GM10248 (cell line): ENCODE data around the gene PPP2R2C.
A peak's percentile ranks its signal among the peaks of the same experiment; 100 is the strongest.

Source experiments
- CTCF ChIA-PET: fragments of 300-600 bp; sonication (Branson Sonifier 250); formaldehyde crosslinking; extraction: SDS; loops from one replicate; lab custom pipeline; 2021; ENCODE audit warnings: antibody characterized with exemption; lab: Yijun Ruan, JAX
- POLR2A ChIA-PET: fragments of 350-650 bp; sonication (Branson Sonifier 250); formaldehyde crosslinking; extraction: SDS; loops from one replicate; lab custom pipeline; 2020; ENCODE audit warnings: antibody characterized with exemption; lab: Yijun Ruan, JAX
- DNase-seq: peaks from one replicate; pipeline ENCODE4 v3.0.0; 2012; ENCODE audit errors: extremely low spot score
- CTCF ChIP-seq: IDR thresholded peaks from 2 replicates; pipeline ENCODE4 v1.5.1; 2012; ENCODE audit warnings: mild to moderate bottlenecking, low read depth; ENCODE audit errors: extremely low read depth, missing control alignments, control extremely low read depth

The PPP2R2C gene

DNA sequence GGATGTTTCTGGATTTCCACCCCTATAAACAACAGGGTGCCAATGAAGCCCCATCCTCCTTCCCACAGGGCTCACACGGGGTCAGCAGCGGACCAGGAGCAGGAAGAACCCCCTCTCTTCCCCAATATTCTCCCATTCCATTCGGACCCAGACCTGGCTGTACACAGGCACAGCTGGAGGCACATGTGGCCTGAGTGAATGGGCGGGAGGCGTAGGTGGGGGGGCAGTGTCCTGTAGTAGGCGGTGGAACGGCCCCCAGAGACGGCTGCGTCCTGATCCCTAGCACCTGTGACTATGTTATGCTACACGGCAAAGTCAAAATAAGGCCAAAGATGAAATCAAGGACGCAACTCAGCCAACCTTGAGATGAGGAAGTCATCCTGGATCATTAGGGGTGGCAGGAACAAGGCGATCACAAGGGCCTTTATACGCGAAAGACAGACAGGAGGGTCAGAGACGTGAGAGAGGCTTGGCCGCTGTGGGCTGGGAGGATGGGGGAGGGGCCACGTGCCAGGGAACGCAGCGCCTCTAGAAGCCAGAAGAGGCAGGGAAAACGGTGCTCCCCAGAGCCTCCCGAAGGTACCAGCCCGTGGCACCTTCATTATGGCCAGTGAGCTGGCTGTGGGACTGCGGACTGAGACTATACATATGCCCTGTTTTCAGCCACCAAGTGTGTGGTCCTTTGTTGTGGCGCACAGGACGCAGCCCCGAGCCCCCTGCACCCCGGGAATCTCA is 127.2 kb downstream of the PPP2R2C start:
- no peak for TF ChIP-seq CTCF
- DNase-seq: no peak
- ChIA-PET CTCF (interaction anchor here (3.9 to 4.0 kb wide), 2 partner anchors 13 to 18 kb away, joined by 12 to 19 read pairs; no protein-coding TSS in a partner anchor), POLR2A (no interaction called here)

- CTCF ChIA-PET: interaction anchor here (4.0 kb wide), 1 partner anchor 12 kb away, joined by 19 read pairs; no protein-coding TSS in a partner anchor
- POLR2A ChIA-PET: no interaction called here
- DNase-seq: no peak
- peak; percentile 16 for TF ChIP-seq CTCF
Measured at GRCh38 chr4:6343939-6344408, 128.4 kb downstream of the PPP2R2C start.

GRCh38 chr4:6342530-6343293 is 129.7 kb downstream of the PPP2R2C start:
- no peak for DNase-seq
- TF ChIP-seq CTCF: no peak
- CTCF ChIA-PET: interaction anchor here (1.1 to 4.0 kb wide), 5 partner anchors 11 to 93 kb away, joined by 3 to 19 read pairs (median 12); no protein-coding TSS in a partner anchor
- POLR2A ChIA-PET: no interaction called here

GRCh38 chr4:6341696-6342095 is 130.7 kb downstream of the PPP2R2C start:
- ChIA-PET CTCF (interaction anchor here (1.5 to 3.6 kb wide), 4 partner anchors 10 to 90 kb away, joined by 3 to 16 read pairs (median 12); no protein-coding TSS in a partner anchor), POLR2A (no interaction called here)
- no peak for TF ChIP-seq CTCF
- no peak for DNase-seq

- ChIA-PET POLR2A (no interaction called here), CTCF (interaction anchor here (1.5 to 3.6 kb wide), 4 partner anchors 9 to 89 kb away, joined by 3 to 16 read pairs (median 12); no protein-coding TSS in a partner anchor)
- TF ChIP-seq CTCF: no peak
- no peak for DNase-seq
Measured at GRCh38 chr4:6340446-6341015, 131.9 kb downstream of the PPP2R2C start.
